CD4-positive, alpha-beta memory T cell (primary cell): ENCODE data around the gene SEC24C. TPM values are rescaled to one million over a fixed set of nuclear protein-coding genes. Genes with fewer than 3 reads are reported as not detected.

ENCODE experiments used
- CTCF ChIA-PET: fragments of 350-600 bp; sonication (Branson Sonifier 250); formaldehyde crosslinking; loops from one replicate; lab custom pipeline; 2021; ENCODE audit warnings: inconsistent platforms; ENCODE audit not compliant: partially characterized antibody; lab: Charles Lee
- POLR2A ChIA-PET: fragments of 350-600 bp; sonication (Branson Sonifier 250); formaldehyde crosslinking; loops from one replicate; lab custom pipeline; 2021; ENCODE audit not compliant: partially characterized antibody; lab: Charles Lee
- DNase-seq, 5 donors: peaks; one replicate each; pipeline versions ENCODE4 v3.0.0 to v3.0.0-alpha.2; 2020 to 2022; ENCODE audit warnings: mixed read lengths in 1 of 5
- H3K27ac ChIP-seq: one replicate; pipeline ENCODE4 v1.7.0; 2013; ENCODE audit warnings: low read depth, low read length
- H3K27me3 ChIP-seq: 2 replicates; pipeline ENCODE4 v1.7.0; 2013; ENCODE audit warnings: mild to moderate bottlenecking, low read length, moderate library complexity; ENCODE audit not compliant: insufficient read depth
- H3K36me3 ChIP-seq: 2 replicates; pipeline ENCODE4 v1.7.0; 2013; ENCODE audit warnings: mild to moderate bottlenecking, low read length, moderate library complexity; ENCODE audit not compliant: insufficient read depth
- H3K4me1 ChIP-seq: 2 replicates; pipeline ENCODE4 v1.7.0; 2013; ENCODE audit warnings: mild to moderate bottlenecking, low read length, moderate library complexity; ENCODE audit not compliant: insufficient read depth
- H3K4me3 ChIP-seq, 2 donors: one replicate each; pipeline ENCODE4 v1.7.0; 2013; ENCODE audit warnings: low read length in 2 of 2, mild to moderate bottlenecking in 1 of 2
- H3K9me3 ChIP-seq, 2 donors: one replicate each; pipeline ENCODE4 v1.7.0; 2013; ENCODE audit warnings: low read length in 2 of 2, control low read depth in 1 of 2; ENCODE audit not compliant: control insufficient read depth in 1 of 2
- H3K27ac Mint-ChIP-seq, 7 donors: one replicate each; pipeline ENCODE4 v1.8.0; 2020 to 2021; ENCODE audit warnings: mixed read lengths in 7 of 7, mild to moderate bottlenecking in 6 of 7, inconsistent platforms in 3 of 7, moderate library complexity in 3 of 7
- H3K27me3 Mint-ChIP-seq, 2 donors: one replicate each; pipeline ENCODE4 v1.8.0; 2020 to 2021; ENCODE audit warnings: mixed read lengths in 2 of 2
- H3K36me3 Mint-ChIP-seq, 2 donors: one replicate each; pipeline ENCODE4 v1.8.0; 2020 to 2021; ENCODE audit warnings: mixed read lengths in 2 of 2, inconsistent platforms in 1 of 2, mild to moderate bottlenecking in 1 of 2
- H3K4me1 Mint-ChIP-seq, 4 donors: one replicate each; pipeline ENCODE4 v1.8.0; 2020 to 2021; ENCODE audit warnings: mixed read lengths in 4 of 4, mild to moderate bottlenecking in 1 of 4
- H3K4me3 Mint-ChIP-seq, 8 donors: one replicate each; pipeline ENCODE4 v1.8.0; 2020 to 2021; ENCODE audit warnings: mixed read lengths in 8 of 8, mild to moderate bottlenecking in 7 of 8, moderate library complexity in 6 of 8, inconsistent platforms in 3 of 8
- H3K9me3 Mint-ChIP-seq, 8 donors: one replicate each; pipeline ENCODE4 v1.8.0; 2020 to 2021; ENCODE audit warnings: mixed read lengths in 8 of 8, mild to moderate bottlenecking in 5 of 8, inconsistent platforms in 3 of 8, moderate library complexity in 1 of 8
- intact Hi-C: fragments of 100-400 bp; cut with micrococcal nuclease; formaldehyde crosslinking; loops from one replicate; pipeline ENCODE4 v1.15.1; 2023
- polyA plus RNA-seq, 2 donors: library from polyadenylated mRNA; unstranded; fragments of 300-500 nt; fragmentation: Illumina TruSeq; gene quantifications; one replicate each; pipeline ENCODE4 v1.2.3, GENCODE V29; 2021
- total RNA-seq, 2 experiments: library from RNA; stranded (reverse); gene quantifications; one replicate each; pipeline ENCODE4 v1.2.3, GENCODE V29; 2021

The SEC24C gene
- total and polyA plus RNA-seq, 4 experiments from 2014 or later: 32.5 to 127 (median 97.5) TPM

- peak in 1 of 5 donors; percentile 28 for DNase-seq
- Histone ChIP-seq H3K4me1 (no peaks in the 10 kb centered on the region), H3K9me3 (no peaks in the 10 kb centered on the region), H3K36me3 (peaks cover 68% of the 10 kb centered on the region), H3K27me3 (no peaks in the 10 kb centered on the region), H3K4me3 (no peak overlapping the region), H3K27ac (no peak overlapping the region)
- Mint-ChIP-seq H3K4me1 (peaks cover under 1 to 14% (median 2%) of the 10 kb centered on the region in 4 donors), H3K9me3 (no peaks in the 10 kb centered on the region), H3K27me3 (no peaks in the 10 kb centered on the region), H3K4me3 (no peak overlapping the region), H3K27ac (peak overlapping the region in 1 of 7 donors; percentile 82), H3K36me3 (peaks cover 23 to 71% of the 10 kb centered on the region in 2 donors)
- CTCF ChIA-PET: interaction anchor here (1.4 kb wide), 1 partner anchor 10 kb away, joined by 3 read pairs; no protein-coding TSS in a partner anchor
- POLR2A ChIA-PET: interaction anchor here (1.1 to 1.8 kb wide), 5 partner anchors 9 to 31 kb away, joined by 3 to 12 read pairs (median 3); partner anchors contain the start of gene CHCHD1
- intact Hi-C loops: no loop called here
These were observed 56.5 kb downstream of the SEC24C start for GRCh38 chr10:73800560-73801252.

GRCh38 chr10:73801253-73801590, 57.0 kb downstream of the SEC24C start:
- H3K9me3 ChIP-seq: no peaks in the 10 kb centered on the region
- no peaks in the 10 kb centered on the region for H3K9me3 Mint-ChIP-seq
- peaks cover 1% of the 10 kb centered on the region for H3K4me1 ChIP-seq
- no peak overlapping the region for H3K27ac Mint-ChIP-seq
- H3K4me3 Mint-ChIP-seq: no peak overlapping the region
- H3K27me3 ChIP-seq: no peaks in the 10 kb centered on the region
- POLR2A ChIA-PET: interaction anchor here (1.1 to 1.8 kb wide), 5 partner anchors 8 to 32 kb away, joined by 3 to 12 read pairs (median 3); partner anchors contain the start of gene CHCHD1
- CTCF ChIA-PET: interaction anchor here (1.4 kb wide), 1 partner anchor 9 kb away, joined by 3 read pairs; no protein-coding TSS in a partner anchor
- intact Hi-C loops: no loop called here
- H3K36me3 Mint-ChIP-seq: peaks cover 28 to 73% of the 10 kb centered on the region in 2 donors
- no peak for DNase-seq
- H3K4me1 Mint-ChIP-seq: peaks cover 4 to 19% (median 6%) of the 10 kb centered on the region in 4 donors
- H3K4me3 ChIP-seq: no peak overlapping the region
- no peaks in the 10 kb centered on the region for H3K27me3 Mint-ChIP-seq
- H3K27ac ChIP-seq: no peak overlapping the region
- H3K36me3 ChIP-seq: peaks cover 73% of the 10 kb centered on the region

- Histone ChIP-seq H3K36me3 (peaks cover 75% of the 10 kb centered on the region), H3K4me1 (peaks cover 13% of the 10 kb centered on the region), H3K27ac (no peak overlapping the region), H3K9me3 (no peaks in the 10 kb centered on the region), H3K4me3 (no peak overlapping the region), H3K27me3 (no peaks in the 10 kb centered on the region)
- H3K4me3 Mint-ChIP-seq: no peak overlapping the region
- peaks cover 40 to 75% of the 10 kb centered on the region in 2 donors for H3K36me3 Mint-ChIP-seq
- ChIA-PET POLR2A (no interaction called here), CTCF (no interaction called here)
- no peaks in the 10 kb centered on the region for H3K9me3 Mint-ChIP-seq
- H3K27me3 Mint-ChIP-seq: no peaks in the 10 kb centered on the region
- H3K4me1 Mint-ChIP-seq: peaks cover 14 to 31% (median 18%) of the 10 kb centered on the region in 4 donors
- DNase-seq: no peak
- H3K27ac Mint-ChIP-seq: peak overlapping the region in 5 of 7 donors; percentile 19 to 84 (median 52)
- intact Hi-C loops: no loop called here
These were observed 58.3 kb downstream of the SEC24C start for GRCh38 chr10:73802276-73802991.

- H3K4me1 Mint-ChIP-seq: peaks cover 18 to 43% (median 25%) of the 10 kb centered on the region in 4 donors
- no peaks in the 10 kb centered on the region for H3K27me3 Mint-ChIP-seq
- no peak overlapping the region for H3K27ac ChIP-seq
- H3K4me3 Mint-ChIP-seq: no peak overlapping the region
- H3K27me3 ChIP-seq: no peaks in the 10 kb centered on the region
- H3K36me3 ChIP-seq: peaks cover 78% of the 10 kb centered on the region
- CTCF ChIA-PET: interaction anchor here (0.8 kb wide), 1 partner anchor 35 kb away, joined by 3 read pairs; no protein-coding TSS in a partner anchor
- no peak overlapping the region for H3K4me3 ChIP-seq
- peaks cover 27% of the 10 kb centered on the region for H3K4me1 ChIP-seq
- H3K36me3 Mint-ChIP-seq: peaks cover 46 to 76% of the 10 kb centered on the region in 2 donors
- DNase-seq: no peak
- intact Hi-C loops: no loop called here
- no peaks in the 10 kb centered on the region for H3K9me3 ChIP-seq
- POLR2A ChIA-PET: interaction anchor here (1.7 kb wide), 1 partner anchor 18 kb away, joined by 5 read pairs; the partner anchor contains the start of gene ZSWIM8
- H3K9me3 Mint-ChIP-seq: no peaks in the 10 kb centered on the region
- H3K27ac Mint-ChIP-seq: peak overlapping the region in 3 of 7 donors; percentile 22 to 74 (median 51)
These were observed 59.6 kb downstream of the SEC24C start for GRCh38 chr10:73803680-73804286.

GRCh38 chr10:73806176-73806950, 62.2 kb downstream of the SEC24C start:
- H3K4me3 ChIP-seq: no peak overlapping the region
- Mint-ChIP-seq H3K27ac (peak overlapping the region in 6 of 7 donors; percentile 17 to 88 (median 68)), H3K4me1 (peaks cover 32 to 61% (median 42%) of the 10 kb centered on the region in 4 donors), H3K36me3 (peaks cover 57 to 77% of the 10 kb centered on the region in 2 donors), H3K9me3 (no peaks in the 10 kb centered on the region), H3K27me3 (no peaks in the 10 kb centered on the region), H3K4me3 (peak overlapping the region in 3 of 8 donors; percentile 25 to 50 (median 49))
- H3K36me3 ChIP-seq: peaks cover 63% of the 10 kb centered on the region
- POLR2A ChIA-PET: interaction anchor here (0.8 to 1.9 kb wide), 4 partner anchors 10 to 63 kb away, joined by 3 to 6 read pairs (median 4); partner anchors contain the start of gene ZSWIM8
- no peaks in the 10 kb centered on the region for H3K27me3 ChIP-seq
- intact Hi-C loops: no loop called here
- no peak for DNase-seq
- peaks cover 46% of the 10 kb centered on the region for H3K4me1 ChIP-seq
- CTCF ChIA-PET: interaction anchor here (0.8 to 1.5 kb wide), 3 partner anchors 22 to 134 kb away, joined by 3 read pairs; no protein-coding TSS in a partner anchor
- H3K27ac ChIP-seq: no peak overlapping the region
- H3K9me3 ChIP-seq: no peaks in the 10 kb centered on the region

GRCh38 chr10:73807471-73807870, 63.3 kb downstream of the SEC24C start:
- DNase-seq: no peak
- Histone ChIP-seq H3K4me3 (no peak overlapping the region), H3K36me3 (peaks cover 52% of the 10 kb centered on the region), H3K9me3 (no peaks in the 10 kb centered on the region), H3K27ac (no peak overlapping the region), H3K4me1 (peaks cover 51% of the 10 kb centered on the region), H3K27me3 (no peaks in the 10 kb centered on the region)
- intact Hi-C loops: no loop called here
- Mint-ChIP-seq H3K4me3 (peak overlapping the region in 4 of 8 donors; percentile 39 to 58 (median 47)), H3K36me3 (peaks cover 53 to 66% of the 10 kb centered on the region in 2 donors), H3K4me1 (peaks cover 32 to 62% (median 42%) of the 10 kb centered on the region in 4 donors), H3K27me3 (no peaks in the 10 kb centered on the region), H3K27ac (peak overlapping the region in 3 of 7 donors; percentile 17 to 83 (median 74)), H3K9me3 (peaks cover 0 to 2% (median 0%) of the 10 kb centered on the region in 8 donors)
- POLR2A ChIA-PET: interaction anchor here (0.8 to 4.2 kb wide), 5 partner anchors 9 to 35 kb away, joined by 3 to 77 read pairs (median 16); partner anchors contain the start of gene ZSWIM8
- CTCF ChIA-PET: interaction anchor here (0.8 to 1.2 kb wide), 2 partner anchors 72 to 133 kb away, joined by 3 read pairs; no protein-coding TSS in a partner anchor
